Measurements from ENCODE around the gene NME2. TPM values are rescaled to one million over a fixed set of nuclear protein-coding genes. Genes with fewer than 3 reads are reported as not detected.

The NME2 gene
- total RNA-seq, 1 experiment from 2014 or later: 734 TPM

GRCh38 chr17:51200846-51201245, 34.6 kb downstream of the NME2 start:
- peaks cover 11% of the 10 kb centered on the region for H3K4me1 Mint-ChIP-seq (ENCODE audit: low read depth, unreplicated experiment)
- ChIA-PET CTCF (interaction anchor here (0.6 kb wide), 1 partner anchor 590 kb away, joined by 6 read pairs; no protein-coding TSS in a partner anchor), POLR2A (no interaction called here)
- no peaks in the 10 kb centered on the region for H3K9me3 Mint-ChIP-seq (ENCODE audit: unreplicated experiment)
- Histone ChIP-seq H3K9me3 (no peaks in the 10 kb centered on the region), H3K27me3 (replicated peaks; ENCODE audit: control insufficient read depth, insufficient read depth, low read length) (no peaks in the 10 kb centered on the region), H3K4me3 (ENCODE audit: low read depth, low read length) (no peak overlapping the region), H3K36me3 (ENCODE audit: control insufficient read depth, insufficient read depth, low read length) (peaks cover 5% of the 10 kb centered on the region), H3K4me1 (no peaks in the 10 kb centered on the region)
- intact Hi-C loops (cut with micrococcal nuclease; ENCODE audit: unreplicated experiment): no loop called here
- BruUV-seq (replicated peaks): no TSS peak
- no peak overlapping the region for H3K27ac Mint-ChIP-seq (ENCODE audit: unreplicated experiment)
- H3K4me3 Mint-ChIP-seq (ENCODE audit: unreplicated experiment): no peak overlapping the region
- no peak for TF ChIP-seq CTCF (IDR thresholded peaks at IDR 0.05; ENCODE audit: insufficient read depth in 1 of 2, low read depth in 1 of 2, low read length in 1 of 2, severe bottlenecking in 1 of 2, unreplicated experiment in 1 of 2)
- no peaks in the 10 kb centered on the region for H3K27me3 Mint-ChIP-seq (ENCODE audit: insufficient read depth, unreplicated experiment)
- no peak for DNase-seq
- H3K36me3 Mint-ChIP-seq (ENCODE audit: insufficient read depth, unreplicated experiment): peaks cover 51% of the 10 kb centered on the region

- Mint-ChIP-seq H3K27me3 (ENCODE audit: insufficient read depth, unreplicated experiment) (no peaks in the 10 kb centered on the region), H3K9me3 (ENCODE audit: unreplicated experiment) (no peaks in the 10 kb centered on the region), H3K27ac (ENCODE audit: unreplicated experiment) (no peak overlapping the region), H3K4me3 (ENCODE audit: unreplicated experiment) (no peak overlapping the region), H3K4me1 (ENCODE audit: low read depth, unreplicated experiment) (no peaks in the 10 kb centered on the region), H3K36me3 (ENCODE audit: insufficient read depth, unreplicated experiment) (peaks cover 44% of the 10 kb centered on the region)
- Histone ChIP-seq H3K36me3 (ENCODE audit: control insufficient read depth, insufficient read depth, low read length) (peaks cover 3% of the 10 kb centered on the region; the same call in 1 of the 2 replicates), H3K27me3 (replicated peaks; ENCODE audit: control insufficient read depth, insufficient read depth, low read length) (no peaks in the 10 kb centered on the region), H3K4me3 (ENCODE audit: low read depth, low read length) (no peak overlapping the region), H3K4me1 (no peaks in the 10 kb centered on the region), H3K9me3 (no peaks in the 10 kb centered on the region)
- POLR2A ChIA-PET: no interaction called here
- BruUV-seq (replicated peaks): no TSS peak
- DNase-seq: no peak
- intact Hi-C loops (cut with micrococcal nuclease; ENCODE audit: unreplicated experiment): no loop called here
- CTCF ChIA-PET: no interaction called here
- TF ChIP-seq CTCF (IDR thresholded peaks at IDR 0.05; ENCODE audit: insufficient read depth in 1 of 2, low read depth in 1 of 2, low read length in 1 of 2, severe bottlenecking in 1 of 2, unreplicated experiment in 1 of 2): no peak
These were observed 37.6 kb downstream of the NME2 start for GRCh38 chr17:51203838-51204237.

GRCh38 chr17:51214920-51215319, 48.7 kb downstream of the NME2 start:
- no TSS peak for BruUV-seq (replicated peaks)
- Histone ChIP-seq H3K36me3 (ENCODE audit: control insufficient read depth, insufficient read depth, low read length) (no peaks in the 10 kb centered on the region), H3K4me3 (ENCODE audit: low read depth, low read length) (no peak overlapping the region), H3K27me3 (replicated peaks; ENCODE audit: control insufficient read depth, insufficient read depth, low read length) (no peaks in the 10 kb centered on the region), H3K4me1 (no peaks in the 10 kb centered on the region), H3K9me3 (no peaks in the 10 kb centered on the region)
- POLR2A ChIA-PET: no interaction called here
- TF ChIP-seq CTCF (IDR thresholded peaks at IDR 0.05; ENCODE audit: insufficient read depth in 1 of 2, low read depth in 1 of 2, low read length in 1 of 2, severe bottlenecking in 1 of 2, unreplicated experiment in 1 of 2): no peak
- Mint-ChIP-seq H3K27ac (ENCODE audit: unreplicated experiment) (no peak overlapping the region), H3K4me1 (ENCODE audit: low read depth, unreplicated experiment) (no peaks in the 10 kb centered on the region), H3K27me3 (ENCODE audit: insufficient read depth, unreplicated experiment) (no peaks in the 10 kb centered on the region), H3K36me3 (ENCODE audit: insufficient read depth, unreplicated experiment) (peaks cover 39% of the 10 kb centered on the region), H3K9me3 (ENCODE audit: unreplicated experiment) (no peaks in the 10 kb centered on the region), H3K4me3 (ENCODE audit: unreplicated experiment) (no peak overlapping the region)
- intact Hi-C loops (cut with micrococcal nuclease; ENCODE audit: unreplicated experiment): no loop called here
- DNase-seq: no peak
- CTCF ChIA-PET: no interaction called here

Data from Caco-2 (cell line).